Psoas muscle (tissue), 8 donors: Measurements from ENCODE around the gene NOG. TPM values are rescaled to one million over a fixed set of nuclear protein-coding genes. Genes with fewer than 3 reads are reported as not detected.

Experiments
- ATAC-seq, 4 donors: fragments of 200-7000 bp; cut with Tn5 transposase; one replicate each; pipeline ENCODE4 v1.9.1; 2020; ENCODE audit warnings: moderate library complexity in 3 of 4, mild to moderate bottlenecking in 2 of 4
- DNase-seq, 2 donors: peaks; one replicate each; pipeline ENCODE4 v3.0.0-alpha.2; 2020
- H3K27ac ChIP-seq: fragments of 200-600 bp; one replicate; pipeline ENCODE4 v1.8.0; 2022
- H3K27me3 ChIP-seq, 3 donors: fragments of 200-600 bp in 1 of 3; one replicate each; pipeline versions ENCODE4 v1.6.1 to v1.8.0; 2013 to 2022; ENCODE audit warnings: low read length in 2 of 3, mild to moderate bottlenecking in 2 of 3, moderate library complexity in 1 of 3; ENCODE audit not compliant: insufficient read depth in 3 of 3
- H3K36me3 ChIP-seq, 2 donors: fragments of 200-600 bp in 1 of 2; one replicate each; pipeline versions ENCODE4 v1.6.1 to v1.8.0; 2013 to 2022; ENCODE audit warnings: low read depth in 1 of 2, mild to moderate bottlenecking in 1 of 2, moderate library complexity in 1 of 2; ENCODE audit not compliant: insufficient read depth in 1 of 2
- H3K4me1 ChIP-seq: fragments of 200-600 bp; one replicate; pipeline ENCODE4 v1.8.0; 2022
- H3K4me3 ChIP-seq: fragments of 200-600 bp; one replicate; pipeline ENCODE4 v1.8.0; 2022; ENCODE audit warnings: mild to moderate bottlenecking
- H3K9me3 ChIP-seq: fragments of 200-600 bp; one replicate; pipeline ENCODE4 v1.8.0; 2022
- WGBS, 3 donors: extraction: QIAGEN DNeasy Blood & Tissue Kit; methylation state at CpG; one replicate each; pipeline versions ENCODE4 v1.1.6 to v1.1.7; 2013; 5-methylcytosine and 5-hydroxymethylcytosine counted together
- intact Hi-C, 2 donors: fragments of 100-400 bp; cut with DNase I; formaldehyde crosslinking; loops; one replicate each; pipeline versions ENCODE4 v1.11.0 to v1.14.2; 2022
- polyA plus RNA-seq, 3 donors: library from polyadenylated mRNA; stranded (reverse); fragments of 200-250 nt; gene quantifications; one replicate each; pipeline ENCODE4 v1.2.3, GENCODE V29; 2013
- total RNA-seq, 4 donors: library from RNA; stranded (reverse); fragmentation: NEBNext Ultra II Directional in 2 of 4; extraction: Animal tissue kit (Norgen Biotek cat#: 25700) in 2 of 4; gene quantifications; one replicate each; pipeline versions ENCODE4 v1.2.1 to v1.2.4, GENCODE V29; 2021 to 2023
- TF ChIP-seq, protein P1 (sequence below): fragments of 200-600 bp; IDR thresholded peaks from one replicate; pipeline ENCODE4 v1.8.0; 2022; ENCODE audit warnings: antibody characterized with exemption
- donor health status: healthy with polysubstance abuse.
- donor health status: DM: no; HTN: no; CAD: no; lungs with moderate emphysema.
- donor health status: Bipolar disorder and iron deficiency.
- donor health status: healthy.
- donor health status: DM: yes; HTN: yes; CAD: no.
- donor health status: DM: no; HTN: no; CAD: no.
- donor health status: DM: no; HTN: no; CAD: no.
- donor health status: DM: yes; HTN: yes; CAD: no.

The NOG gene
- total and polyA plus RNA-seq, 7 donors: 0.60 to 8.5 (median 2.7) TPM

- no peak overlapping the region for H3K27ac ChIP-seq
- H3K4me3 ChIP-seq: no peak overlapping the region
- H3K9me3 ChIP-seq: no peaks in the 10 kb centered on the region
- intact Hi-C loops: no loop called here
- WGBS, 3 donors: 80 to 86% (median 81%) methylated on average over 5 of the region's 5 CpGs
- peaks cover 26% of the 10 kb centered on the region for H3K4me1 ChIP-seq
- no peak for DNase-seq
- peaks cover 0 to 24% (median 1%) of the 10 kb centered on the region in 3 donors for H3K27me3 ChIP-seq
- no peak for ATAC-seq
- TF ChIP-seq, protein P1, sequence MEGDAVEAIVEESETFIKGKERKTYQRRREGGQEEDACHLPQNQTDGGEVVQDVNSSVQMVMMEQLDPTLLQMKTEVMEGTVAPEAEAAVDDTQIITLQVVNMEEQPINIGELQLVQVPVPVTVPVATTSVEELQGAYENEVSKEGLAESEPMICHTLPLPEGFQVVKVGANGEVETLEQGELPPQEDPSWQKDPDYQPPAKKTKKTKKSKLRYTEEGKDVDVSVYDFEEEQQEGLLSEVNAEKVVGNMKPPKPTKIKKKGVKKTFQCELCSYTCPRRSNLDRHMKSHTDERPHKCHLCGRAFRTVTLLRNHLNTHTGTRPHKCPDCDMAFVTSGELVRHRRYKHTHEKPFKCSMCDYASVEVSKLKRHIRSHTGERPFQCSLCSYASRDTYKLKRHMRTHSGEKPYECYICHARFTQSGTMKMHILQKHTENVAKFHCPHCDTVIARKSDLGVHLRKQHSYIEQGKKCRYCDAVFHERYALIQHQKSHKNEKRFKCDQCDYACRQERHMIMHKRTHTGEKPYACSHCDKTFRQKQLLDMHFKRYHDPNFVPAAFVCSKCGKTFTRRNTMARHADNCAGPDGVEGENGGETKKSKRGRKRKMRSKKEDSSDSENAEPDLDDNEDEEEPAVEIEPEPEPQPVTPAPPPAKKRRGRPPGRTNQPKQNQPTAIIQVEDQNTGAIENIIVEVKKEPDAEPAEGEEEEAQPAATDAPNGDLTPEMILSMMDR: no peak
- no peaks in the 10 kb centered on the region for H3K36me3 ChIP-seq
These were observed 5.0 kb downstream of the NOG start for GRCh38 chr17:56598466-56598865.

- H3K27me3 ChIP-seq: peaks cover 0 to 27% (median 0%) of the 10 kb centered on the region in 3 donors
These were observed 5.6 kb downstream of the NOG start for GRCh38 chr17:56599088-56599487.

DNA sequence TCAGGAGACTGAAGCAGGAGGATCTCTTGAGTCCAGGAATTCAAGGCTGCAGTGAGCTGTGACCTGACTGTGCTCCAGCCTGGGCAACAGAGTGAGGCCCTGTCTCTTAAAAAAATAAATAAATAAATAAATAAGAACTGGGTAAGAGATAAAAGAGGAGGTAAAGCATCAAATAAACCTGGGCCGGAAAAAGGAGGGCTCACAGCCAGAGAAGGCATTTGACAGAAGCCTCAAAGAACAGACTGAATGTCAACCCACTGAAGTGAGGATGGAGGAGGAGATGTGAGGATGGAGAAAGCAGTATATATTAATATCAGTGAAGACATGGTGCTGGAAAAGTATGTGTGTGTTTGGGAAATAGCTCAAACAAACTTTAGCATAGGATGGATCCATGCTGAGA is 6.1 kb downstream of the NOG start:
- 88 to 90% (median 89%) methylated on average over 1 of the region's 1 CpG for WGBS, 3 donors
- TF ChIP-seq, protein P1: no peak
- DNase-seq (no peak), ATAC-seq (no peak)
- no peak overlapping the region for H3K4me3 ChIP-seq
- peaks cover 0 to 27% (median 0%) of the 10 kb centered on the region in 3 donors for H3K27me3 ChIP-seq
- H3K36me3 ChIP-seq: no peaks in the 10 kb centered on the region
- intact Hi-C loops: no loop called here
- no peaks in the 10 kb centered on the region for H3K9me3 ChIP-seq
- H3K27ac ChIP-seq: no peak overlapping the region
- H3K4me1 ChIP-seq: peaks cover 22% of the 10 kb centered on the region

More at GRCh38 chr17:56599088-56599487, 5.6 kb downstream of the NOG start:
- Histone ChIP-seq H3K4me1 (peaks cover 26% of the 10 kb centered on the region), H3K27ac (no peak overlapping the region), H3K36me3 (no peaks in the 10 kb centered on the region), H3K4me3 (no peak overlapping the region), H3K9me3 (no peaks in the 10 kb centered on the region)
- no peak for ATAC-seq
- DNase-seq: no peak
- intact Hi-C loops: no loop called here
- WGBS, 3 donors: 89 to 95% (median 94%) methylated on average over 4 of the region's 4 CpGs
- TF ChIP-seq, protein P1: no peak

DNA sequence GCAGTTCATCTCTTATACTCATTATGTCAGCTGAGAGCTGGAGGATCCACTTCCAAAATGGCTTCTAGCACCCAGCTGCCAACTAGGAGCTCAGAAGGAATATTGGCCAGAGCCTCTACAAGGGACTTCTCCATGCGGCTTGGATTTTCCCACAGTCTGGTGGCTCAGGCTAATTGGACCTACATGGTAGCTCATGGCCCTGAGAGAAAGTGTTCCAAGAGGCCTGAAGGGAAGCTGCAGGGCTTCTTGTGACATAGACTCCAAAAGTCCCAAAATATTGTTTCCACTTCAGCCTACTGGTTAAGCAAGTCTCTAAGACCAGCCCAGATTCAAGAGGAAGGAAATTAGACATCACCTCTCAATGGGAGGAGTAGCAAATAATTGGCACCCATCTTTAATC is 6.8 kb downstream of the NOG start:
- 61 to 90% (median 78%) methylated on average over 1 of the region's 1 CpG for WGBS, 3 donors
- H3K27me3 ChIP-seq: peaks cover 0 to 27% (median 0%) of the 10 kb centered on the region in 3 donors
- ATAC-seq: no peak

More for the DNA sequence above, 6.8 kb downstream of the NOG start:
- no peak overlapping the region for H3K27ac ChIP-seq
- TF ChIP-seq, protein P1: no peak
- peaks cover 18% of the 10 kb centered on the region for H3K4me1 ChIP-seq
- DNase-seq: no peak
- intact Hi-C loops: no loop called here
- H3K9me3 ChIP-seq: no peaks in the 10 kb centered on the region
- no peaks in the 10 kb centered on the region for H3K36me3 ChIP-seq
- H3K4me3 ChIP-seq: no peak overlapping the region
